Hematopoietic multipotent progenitor cell treated with erythropoietin and hydrocortisone succinate and interleukin-3 and kit ligand, for 15 days (in vitro differentiated cells): ENCODE measurements around the gene MFAP1.
A peak's percentile ranks its signal among the peaks of the same experiment; 100 is the strongest.
"Not testable (repeated sequence)": the region's sequence is repeated elsewhere in the genome, so short reads cannot be mapped to it uniquely, and the experiment has no call there.

ENCODE experiments used
- DNase-seq: peaks from one replicate; pipeline ENCODE4 v3.0.0-alpha.2; 2015; ENCODE audit warnings: low spot score

The MFAP1 gene

GRCh38 chr15:43824302-43825246 lies at the start of gene MFAP1:
MFAP1 (minus strand) TSS chr15:43824690; CDS start chr15:43824569, 121 bp downstream.
- DNase-seq = peak; percentile 96

- no peak for DNase-seq
Measured at GRCh38 chr15:43873651-43874050, 49.2 kb upstream of the MFAP1 start.

- DNase-seq = peak; percentile 23
Measured at GRCh38 chr15:43872416-43873020, 48.0 kb upstream of the MFAP1 start.

GRCh38 chr15:43871835-43872234 lies 47.3 kb upstream of the MFAP1 start:
- no peak for DNase-seq

GRCh38 chr15:43868406-43868805 lies 43.9 kb upstream of the MFAP1 start:
- DNase-seq = no peak

- DNase-seq = no peak
Measured at GRCh38 chr15:43867096-43867495, 42.6 kb upstream of the MFAP1 start.

- DNase-seq = not testable (repeated sequence)
Measured at GRCh38 chr15:43866636-43867035, 42.1 kb upstream of the MFAP1 start.

GRCh38 chr15:43859546-43859945 lies 35.1 kb upstream of the MFAP1 start:
- no peak for DNase-seq

GRCh38 chr15:43854801-43855200 lies 30.3 kb upstream of the MFAP1 start:
- DNase-seq = no peak

- DNase-seq = no peak
Measured at GRCh38 chr15:43852607-43853006, 28.1 kb upstream of the MFAP1 start.

GRCh38 chr15:43851251-43851650 lies 26.8 kb upstream of the MFAP1 start:
- DNase-seq = no peak

GRCh38 chr15:43845421-43845820 lies 20.9 kb upstream of the MFAP1 start:
- DNase-seq = no peak

- DNase-seq = not testable (repeated sequence)
Measured at GRCh38 chr15:43832485-43832884, 8.0 kb upstream of the MFAP1 start.

GRCh38 chr15:43831519-43832052 lies 7.1 kb upstream of the MFAP1 start:
- not testable (repeated sequence) for DNase-seq

- not testable (repeated sequence) for DNase-seq
Measured at GRCh38 chr15:43830691-43831275, 6.3 kb upstream of the MFAP1 start.

- DNase-seq = not testable (repeated sequence)
Measured at GRCh38 chr15:43829951-43830540, 5.6 kb upstream of the MFAP1 start.

- no peak for DNase-seq
Measured at GRCh38 chr15:43828061-43828657, 3.7 kb upstream of the MFAP1 start.

- DNase-seq = peak; percentile 80
Measured at GRCh38 chr15:43826508-43827341, 2.2 kb upstream of the MFAP1 start, which contains the start of gene WDR76. WDR76 (plus strand) TSS chr15:43827002; CDS start chr15:43827033, 31 bp downstream.

GRCh38 chr15:43826029-43826507 lies 1.6 kb upstream of the MFAP1 start:
- no peak for DNase-seq

- DNase-seq = not testable (repeated sequence)
Measured at GRCh38 chr15:43825305-43825704, 815 bp upstream of the MFAP1 start.

GRCh38 chr15:43821505-43821904 lies 3.0 kb downstream of the MFAP1 start:
- no peak for DNase-seq
